HG02938 (cell line): ENCODE results near the gene RAB17.

Experiments used
- ATAC-seq: cut with Tn5 transposase; IDR thresholded peaks from one replicate; pipeline ENCODE4 v1.9.1; 2021; ENCODE audit warnings: mild to moderate bottlenecking, moderate library complexity; ENCODE audit not compliant: unreplicated experiment

RAB17 gene

GRCh38 chr2:237581326-237581725 lies 9.2 kb downstream of the RAB17 start:
- no peak for ATAC-seq

- no peak for ATAC-seq
Measured at GRCh38 chr2:237577956-237578870, 12.3 kb downstream of the RAB17 start.

- no peak for ATAC-seq
Measured at GRCh38 chr2:237577458-237577857, 13.1 kb downstream of the RAB17 start.

- no peak for ATAC-seq
Measured at GRCh38 chr2:237576974-237577373, 13.6 kb downstream of the RAB17 start.

GRCh38 chr2:237575869-237576862 lies 14.4 kb downstream of the RAB17 start:
- no peak for ATAC-seq

GRCh38 chr2:237574894-237575868 lies 15.4 kb downstream of the RAB17 start:
- ATAC-seq = no peak

- ATAC-seq = no peak
Measured at GRCh38 chr2:237574467-237574866, 16.1 kb downstream of the RAB17 start.

GRCh38 chr2:237573721-237574415 lies 16.7 kb downstream of the RAB17 start:
- no peak for ATAC-seq

- ATAC-seq = no peak
Measured at GRCh38 chr2:237572742-237573101, 17.8 kb downstream of the RAB17 start.

GRCh38 chr2:237572021-237572741 lies 18.4 kb downstream of the RAB17 start:
- peak; percentile 68 for ATAC-seq

- no peak for ATAC-seq
Measured at GRCh38 chr2:237571551-237571950, 19.0 kb downstream of the RAB17 start.

- ATAC-seq = no peak
Measured at GRCh38 chr2:237570776-237571335, 19.7 kb downstream of the RAB17 start.

- ATAC-seq = no peak
Measured at GRCh38 chr2:237569896-237570295, 20.6 kb downstream of the RAB17 start.

- ATAC-seq = no peak
Measured at GRCh38 chr2:237569041-237569440, 21.5 kb downstream of the RAB17 start.

- ATAC-seq = no peak
Measured at GRCh38 chr2:237568121-237568660, 22.3 kb downstream of the RAB17 start.

- ATAC-seq = no peak
Measured at GRCh38 chr2:237567276-237568029, 23.1 kb downstream of the RAB17 start.

GRCh38 chr2:237566401-237567235 lies 23.9 kb downstream of the RAB17 start, which contains the start of gene PRLH:
Gene PRLH, plus strand, starts transcription at chr2:237566574. Its CDS starts 0 bp downstream, at chr2:237566574.
- ATAC-seq = no peak
